Endodermal cell (in vitro differentiated cells): ENCODE measurements around the gene ME3. TPM values are rescaled to one million over a fixed set of nuclear protein-coding genes. Genes with fewer than 3 reads are reported as not detected.

Experiments used
- DNase-seq: peaks from one replicate; pipeline ENCODE4 v3.0.0-alpha.2; 2017
- H3K27ac ChIP-seq: 2 replicates; pipeline ENCODE4 v1.5.1; 2013; ENCODE audit warnings: mild to moderate bottlenecking, low read depth, low read length, moderate library complexity
- H3K27me3 ChIP-seq: 2 replicates; pipeline ENCODE4 v1.6.1; 2013; ENCODE audit warnings: mild to moderate bottlenecking, low read length, moderate library complexity; ENCODE audit not compliant: insufficient read depth, control insufficient read depth, poor library complexity, severe bottlenecking
- H3K36me3 ChIP-seq: 2 replicates; pipeline ENCODE4 v1.7.0; 2013; ENCODE audit warnings: mild to moderate bottlenecking, low read length, moderate library complexity; ENCODE audit not compliant: control insufficient read depth, insufficient read depth
- H3K4me1 ChIP-seq: one replicate; pipeline ENCODE4 v1.7.0; 2013; ENCODE audit warnings: low read length; ENCODE audit not compliant: control insufficient read depth, insufficient read depth
- H3K4me3 ChIP-seq: 2 replicates; pipeline ENCODE4 v1.5.1; 2013; ENCODE audit warnings: mild to moderate bottlenecking, low read length, moderate library complexity
- H3K9ac ChIP-seq: 2 replicates; pipeline ENCODE4 v1.6.1; 2013; ENCODE audit warnings: mild to moderate bottlenecking, low read length, moderate library complexity; ENCODE audit not compliant: poor library complexity, severe bottlenecking; ENCODE audit errors: extremely low read depth
- H3K9me3 ChIP-seq: 2 replicates; pipeline ENCODE4 v1.6.1; 2013; ENCODE audit warnings: mild to moderate bottlenecking, low read length, moderate library complexity; ENCODE audit not compliant: control insufficient read depth
- H3K27ac Mint-ChIP-seq: 2 replicates; pipeline ENCODE4 v1.8.0; 2020; ENCODE audit warnings: mixed read lengths
- H3K27me3 Mint-ChIP-seq: 2 replicates; pipeline ENCODE4 v1.8.0; 2021; ENCODE audit warnings: mild to moderate bottlenecking, mixed read lengths; ENCODE audit not compliant: insufficient read depth
- H3K36me3 Mint-ChIP-seq: 2 replicates; pipeline ENCODE4 v1.8.0; 2020; ENCODE audit warnings: low read depth, mixed read lengths
- H3K4me1 Mint-ChIP-seq: 2 replicates; pipeline ENCODE4 v1.8.0; 2020; ENCODE audit warnings: mixed read lengths
- H3K4me3 Mint-ChIP-seq: 2 replicates; pipeline ENCODE4 v1.8.0; 2020; ENCODE audit warnings: mild to moderate bottlenecking, moderate library complexity, mixed read lengths
- H3K9me3 Mint-ChIP-seq: 2 replicates; pipeline ENCODE4 v1.8.0; 2020; ENCODE audit warnings: mild to moderate bottlenecking, mixed read lengths
- CTCF ChIP-seq: fragments of 200-600 bp; sonication (generic); conservative IDR thresholded peaks from 2 replicates; pipeline ENCODE4 v1.5.0; 2021; ENCODE audit warnings: antibody characterized with exemption, mild to moderate bottlenecking
- WGBS, 2 experiments: methylation state at CpG; one replicate each; pipeline versions ENCODE4 v1.1.5 to v1.1.7; 2013; ENCODE audit warnings: missing lambda C conversion rate in 2 of 2, mixed read lengths in 1 of 2; ENCODE audit not compliant: insufficient coverage in 1 of 2, insufficient read length in 1 of 2; 5-methylcytosine and 5-hydroxymethylcytosine counted together
- total RNA-seq, 2 donors: library from RNA; stranded (reverse); fragmentation: NEBNext Ultra II Directional in 1 of 2; extraction: Animal tissue kit (Norgen Biotek cat#: 25700) in 1 of 2; gene quantifications; 2 replicates in 1 of 2; 3 replicates in 1 of 2; pipeline ENCODE4 v1.2.1, GENCODE V29; 2021

Gene ME3
- total RNA-seq, 2 donors from 2014 or later, result 1.2 to 1.3 TPM

DNA sequence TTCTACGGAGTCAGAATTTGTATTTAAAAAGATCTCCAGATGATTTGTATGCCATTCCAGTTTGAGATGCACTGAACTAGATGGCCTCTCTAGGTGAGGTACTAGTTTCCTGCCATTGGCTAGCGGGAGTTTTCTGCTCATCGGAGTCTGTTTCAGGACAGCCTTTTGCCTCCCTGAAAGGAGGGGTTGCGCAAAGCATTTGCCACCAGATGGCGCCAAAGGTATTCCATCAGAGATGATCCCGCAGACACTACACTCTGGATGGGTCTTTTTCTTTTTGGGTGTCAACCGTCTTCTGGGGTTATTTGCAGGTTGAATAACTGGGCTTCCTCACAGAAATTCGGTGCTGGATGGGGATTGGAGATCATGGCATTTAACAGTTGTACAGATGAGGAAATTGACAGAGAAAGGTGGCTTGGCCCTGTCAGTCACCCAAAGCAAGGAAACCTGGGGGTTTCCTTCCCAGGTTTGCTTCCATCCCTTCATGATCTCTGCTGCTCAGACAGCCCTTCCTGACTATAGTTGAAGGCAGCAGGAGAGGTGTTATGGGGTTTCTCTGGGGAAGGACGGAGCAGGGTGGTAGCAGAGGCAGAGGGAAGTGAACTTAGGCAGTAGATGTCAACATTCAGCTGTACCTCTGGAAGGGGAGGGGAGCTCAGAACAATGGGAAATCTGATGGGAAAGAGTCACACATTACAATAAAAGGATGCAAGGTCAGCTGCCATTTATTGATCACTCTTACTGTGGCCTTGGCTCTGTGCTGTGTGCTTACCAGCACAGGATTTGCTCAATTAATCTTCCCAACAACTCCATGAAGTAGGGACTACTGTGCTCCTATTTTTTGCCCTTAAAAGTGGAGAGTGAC lies 216.1 kb downstream of the ME3 start:
- peaks cover 35% of the 10 kb centered on the region for H3K36me3 ChIP-seq
- H3K9ac ChIP-seq, result no peak overlapping the region
- H3K27me3 ChIP-seq, result no peaks in the 10 kb centered on the region
- no peak overlapping the region for H3K4me3 Mint-ChIP-seq
- no peaks in the 10 kb centered on the region for H3K4me1 ChIP-seq
- no peaks in the 10 kb centered on the region for H3K9me3 ChIP-seq
- no peak overlapping the region for H3K27ac Mint-ChIP-seq
- H3K27me3 Mint-ChIP-seq, result no peaks in the 10 kb centered on the region
- peak; percentile 96 for DNase-seq
- TF ChIP-seq CTCF, result peak; percentile 97
- H3K9me3 Mint-ChIP-seq, result no peaks in the 10 kb centered on the region
- WGBS, 2 experiments, result 0 to 21% methylated on average over 2 to 9 of the region's 9 CpGs
- peaks cover 10% of the 10 kb centered on the region for H3K36me3 Mint-ChIP-seq
- H3K27ac ChIP-seq, result no peak overlapping the region
- no peak overlapping the region for H3K4me3 ChIP-seq
- peaks cover 18% of the 10 kb centered on the region for H3K4me1 Mint-ChIP-seq

DNA sequence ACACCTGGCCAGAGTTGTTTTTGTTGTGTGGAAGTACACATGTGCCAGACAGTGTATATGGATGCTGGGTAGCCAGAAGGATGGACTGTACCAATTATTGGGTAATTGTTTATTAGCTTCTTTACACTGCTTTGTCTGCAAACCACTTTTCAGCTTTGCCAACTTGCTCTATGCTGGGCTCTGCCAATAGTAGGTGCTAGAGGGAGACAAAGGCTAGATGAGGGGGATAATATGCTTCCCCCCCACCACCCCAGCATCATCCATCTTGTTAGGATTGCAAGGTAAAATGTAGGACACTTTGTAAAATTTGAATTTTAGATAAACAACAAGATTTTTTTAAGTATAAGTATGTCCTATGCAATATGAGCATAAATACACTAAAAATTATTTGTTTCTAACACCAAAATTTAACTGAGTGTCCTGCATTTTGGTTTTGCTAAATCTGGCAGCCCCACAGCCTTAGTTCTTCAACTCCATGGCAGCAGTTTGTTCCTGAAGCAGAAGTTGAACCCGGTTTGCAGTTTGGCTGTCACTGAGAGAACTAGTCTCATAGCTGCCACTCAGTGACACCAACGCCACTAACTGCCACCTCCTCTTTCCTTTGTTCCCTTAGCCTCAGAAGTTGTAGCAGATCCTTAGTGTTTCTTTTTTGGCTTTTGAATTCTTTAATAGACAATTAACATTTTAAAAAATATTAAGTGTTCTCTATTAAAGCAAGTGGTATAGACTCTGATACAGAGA lies 219.0 kb downstream of the ME3 start:
- no peaks in the 10 kb centered on the region for H3K9me3 Mint-ChIP-seq
- no peak for DNase-seq
- 87 to 91% methylated on average over 2 of the region's 2 CpGs for WGBS, 2 experiments

More for the DNA sequence above, 219.0 kb downstream of the ME3 start:
- no peaks in the 10 kb centered on the region for H3K9me3 ChIP-seq
- H3K4me1 ChIP-seq, result no peaks in the 10 kb centered on the region
- H3K36me3 ChIP-seq, result peaks cover 53% of the 10 kb centered on the region
- Mint-ChIP-seq H3K36me3 (peaks cover 17% of the 10 kb centered on the region), H3K27me3 (no peaks in the 10 kb centered on the region), H3K27ac (no peak overlapping the region), H3K4me1 (peaks cover 21% of the 10 kb centered on the region), H3K4me3 (no peak overlapping the region)
- no peak overlapping the region for H3K4me3 ChIP-seq
- peak; percentile 43 for TF ChIP-seq CTCF
- no peaks in the 10 kb centered on the region for H3K27me3 ChIP-seq
- H3K27ac ChIP-seq, result no peak overlapping the region
- H3K9ac ChIP-seq, result no peak overlapping the region
